GM21529 (cell line): ENCODE measurements around the gene POU2F2.
"Not testable (repeated sequence)": the region's sequence is repeated elsewhere in the genome, so short reads cannot be mapped to it uniquely, and the experiment has no call there.

Experiments
- ATAC-seq: cut with Tn5 transposase; IDR thresholded peaks from one replicate; pipeline ENCODE4 v1.9.1; 2021; ENCODE audit not compliant: unreplicated experiment

POU2F2 gene

GRCh38 chr19:42066075-42066754, 66.0 kb downstream of the POU2F2 start:
- ATAC-seq: no peak

GRCh38 chr19:42065511-42065910, 66.7 kb downstream of the POU2F2 start:
- no peak for ATAC-seq

- ATAC-seq: no peak
Measured at GRCh38 chr19:42065051-42065450, 67.2 kb downstream of the POU2F2 start.

GRCh38 chr19:42064432-42064831, 67.8 kb downstream of the POU2F2 start:
- no peak for ATAC-seq

- ATAC-seq: no peak
Measured at GRCh38 chr19:42062381-42062780, 69.9 kb downstream of the POU2F2 start.

GRCh38 chr19:42060117-42060516, 72.1 kb downstream of the POU2F2 start:
- ATAC-seq: no peak

GRCh38 chr19:42059196-42059595, 73.0 kb downstream of the POU2F2 start:
- no peak for ATAC-seq

- ATAC-seq: no peak
Measured at GRCh38 chr19:42057846-42058245, 74.4 kb downstream of the POU2F2 start.

- no peak for ATAC-seq
Measured at GRCh38 chr19:42054205-42054604, 78.0 kb downstream of the POU2F2 start.

- no peak for ATAC-seq
Measured at GRCh38 chr19:42053037-42053935, 79.0 kb downstream of the POU2F2 start.

GRCh38 chr19:42052241-42052863, 79.9 kb downstream of the POU2F2 start:
- ATAC-seq: no peak

- ATAC-seq: no peak
Measured at GRCh38 chr19:42051166-42052115, 80.8 kb downstream of the POU2F2 start.

GRCh38 chr19:42048992-42049391, 83.3 kb downstream of the POU2F2 start:
- ATAC-seq: no peak

- no peak for ATAC-seq
Measured at GRCh38 chr19:42045575-42045974, 86.7 kb downstream of the POU2F2 start.

- no peak for ATAC-seq
Measured at GRCh38 chr19:42042455-42043170, 89.6 kb downstream of the POU2F2 start.

GRCh38 chr19:42040491-42040890, 91.8 kb downstream of the POU2F2 start:
- ATAC-seq: not testable (repeated sequence)

- no peak for ATAC-seq
Measured at GRCh38 chr19:42040031-42040430, 92.2 kb downstream of the POU2F2 start.

GRCh38 chr19:42038666-42039065, 93.6 kb downstream of the POU2F2 start:
- no peak for ATAC-seq

GRCh38 chr19:42037649-42038048, 94.6 kb downstream of the POU2F2 start:
- no peak for ATAC-seq
